Sigmoid colon (tissue), 7 donors: Measurements from ENCODE around the gene AFF4. TPM values are rescaled to one million over a fixed set of nuclear protein-coding genes. Genes with fewer than 3 reads are reported as not detected.

Experiments used
- DNase-seq: peaks from one replicate; pipeline ENCODE4 v3.0.0-alpha.2; 2019
- H3K27ac ChIP-seq, 4 donors: fragments of 200-600 bp; sonication (generic); one replicate each; pipeline ENCODE4 v1.5.1; 2016 to 2019; ENCODE audit warnings: mild to moderate bottlenecking in 1 of 4
- H3K27me3 ChIP-seq, 3 donors: fragments of 200-600 bp; sonication (generic); one replicate each; pipeline ENCODE4 v1.5.1; 2019; ENCODE audit warnings: mild to moderate bottlenecking in 1 of 3
- H3K36me3 ChIP-seq, 4 donors: fragments of 200-600 bp; sonication (generic); one replicate each; pipeline ENCODE4 v1.5.1; 2016 to 2019
- H3K4me1 ChIP-seq, 4 donors: fragments of 200-600 bp; sonication (generic); one replicate each; pipeline ENCODE4 v1.5.1; 2017 to 2019
- H3K4me3 ChIP-seq, 4 donors: fragments of 200-600 bp; sonication (generic); one replicate each; pipeline ENCODE4 v1.5.1; 2017 to 2019; ENCODE audit warnings: mild to moderate bottlenecking in 2 of 4, moderate library complexity in 1 of 4
- H3K9me3 ChIP-seq, 4 donors: fragments of 200-600 bp in 3 of 4; sonication (generic) in 3 of 4; one replicate each; pipeline versions ENCODE4 v1.5.1 to v1.6.1; 2013 to 2019
- EP300 ChIP-seq, 4 donors: sonication (generic); formaldehyde crosslinking; IDR thresholded peaks; one replicate each; pipeline ENCODE4 v1.6.1; 2017; ENCODE audit warnings: antibody characterized with exemption in 4 of 4
- POLR2A ChIP-seq, 2 donors: fragments of 450-650 bp; IDR thresholded peaks; one replicate each; pipeline ENCODE4 v1.6.1; 2016; ENCODE audit warnings: antibody characterized with exemption in 2 of 2, mild to moderate bottlenecking in 2 of 2, moderate library complexity in 2 of 2
- POLR2AphosphoS5 ChIP-seq, 4 donors: sonication (generic); formaldehyde crosslinking; IDR thresholded peaks; one replicate each; pipeline ENCODE4 v1.6.1; 2017; ENCODE audit warnings: antibody characterized with exemption in 4 of 4
- WGBS, 2 donors: extraction: QIAGEN DNeasy Blood & Tissue Kit; methylation state at CpG; one replicate each; pipeline ENCODE4 v1.1.7; 2013; 5-methylcytosine and 5-hydroxymethylcytosine counted together
- intact Hi-C: fragments of 100-400 bp; cut with DNase I; formaldehyde crosslinking; loops from one replicate; pipeline ENCODE4 v1.15.1; 2023
- polyA plus RNA-seq, 3 donors: library from polyadenylated mRNA; stranded (reverse); fragments of 200-250 nt; gene quantifications; one replicate each; pipeline ENCODE4 v1.2.3, GENCODE V29; 2013
- total RNA-seq, 4 donors: library from RNA; depleted of rRNA; stranded (reverse); fragments of >200 nt; gene quantifications; one replicate each; pipeline ENCODE4 v1.1.0, GENCODE V29; 2016
- TF ChIP-seq, protein P1 (sequence below), 4 experiments: fragments of 450-650 bp in 3 of 4; fragments of 200-600 bp in 1 of 4; IDR thresholded peaks; one replicate each; pipeline ENCODE4 v1.5.1; 2016 to 2019; ENCODE audit warnings: antibody characterized with exemption in 4 of 4, mild to moderate bottlenecking in 3 of 4, moderate library complexity in 2 of 4
- donor health status: healthy with polysubstance abuse.
- donor health status: Bipolar disorder and iron deficiency.
- donor health status: healthy.

The AFF4 gene
- total and polyA plus RNA-seq, 7 donors: 9.0 to 74.0 (median 52.4) TPM

DNA sequence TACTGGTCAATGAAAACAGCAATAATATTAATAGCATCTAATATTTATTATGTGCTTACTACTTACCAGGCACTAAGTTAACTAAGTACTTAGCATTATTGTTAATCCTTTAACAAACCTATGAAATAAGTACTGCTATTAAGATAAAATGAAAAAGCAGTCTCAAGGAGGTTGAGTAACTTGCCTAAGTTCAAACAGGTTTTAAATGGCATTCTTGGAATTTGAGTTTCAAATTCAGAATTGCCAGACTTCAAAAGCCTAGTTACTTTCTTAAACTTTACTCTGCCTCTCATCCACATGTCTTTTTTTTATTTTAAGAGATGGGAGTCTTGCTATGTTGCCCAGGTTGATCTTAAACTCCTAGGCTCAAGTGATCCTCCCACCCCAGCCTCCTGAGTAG lies 73.9 kb downstream of the AFF4 start:
- no peaks in the 10 kb centered on the region for H3K27me3 ChIP-seq
- H3K27ac ChIP-seq: no peak overlapping the region
- no peaks in the 10 kb centered on the region for H3K9me3 ChIP-seq
- no peak for DNase-seq
- intact Hi-C loops: no loop called here
- peaks cover 17 to 100% (median 48%) of the 10 kb centered on the region in 4 donors for H3K36me3 ChIP-seq
- no peak overlapping the region for H3K4me3 ChIP-seq
- TF ChIP-seq POLR2A (IDR thresholded peaks at IDR 0.05) (no peak), EP300 (IDR thresholded peaks at IDR 0.05) (no peak), POLR2AphosphoS5 (IDR thresholded peaks at IDR 0.05) (no peak)
- TF ChIP-seq, protein P1, sequence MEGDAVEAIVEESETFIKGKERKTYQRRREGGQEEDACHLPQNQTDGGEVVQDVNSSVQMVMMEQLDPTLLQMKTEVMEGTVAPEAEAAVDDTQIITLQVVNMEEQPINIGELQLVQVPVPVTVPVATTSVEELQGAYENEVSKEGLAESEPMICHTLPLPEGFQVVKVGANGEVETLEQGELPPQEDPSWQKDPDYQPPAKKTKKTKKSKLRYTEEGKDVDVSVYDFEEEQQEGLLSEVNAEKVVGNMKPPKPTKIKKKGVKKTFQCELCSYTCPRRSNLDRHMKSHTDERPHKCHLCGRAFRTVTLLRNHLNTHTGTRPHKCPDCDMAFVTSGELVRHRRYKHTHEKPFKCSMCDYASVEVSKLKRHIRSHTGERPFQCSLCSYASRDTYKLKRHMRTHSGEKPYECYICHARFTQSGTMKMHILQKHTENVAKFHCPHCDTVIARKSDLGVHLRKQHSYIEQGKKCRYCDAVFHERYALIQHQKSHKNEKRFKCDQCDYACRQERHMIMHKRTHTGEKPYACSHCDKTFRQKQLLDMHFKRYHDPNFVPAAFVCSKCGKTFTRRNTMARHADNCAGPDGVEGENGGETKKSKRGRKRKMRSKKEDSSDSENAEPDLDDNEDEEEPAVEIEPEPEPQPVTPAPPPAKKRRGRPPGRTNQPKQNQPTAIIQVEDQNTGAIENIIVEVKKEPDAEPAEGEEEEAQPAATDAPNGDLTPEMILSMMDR (IDR thresholded peaks at IDR 0.05): no peak
- H3K4me1 ChIP-seq: no peaks in the 10 kb centered on the region

DNA sequence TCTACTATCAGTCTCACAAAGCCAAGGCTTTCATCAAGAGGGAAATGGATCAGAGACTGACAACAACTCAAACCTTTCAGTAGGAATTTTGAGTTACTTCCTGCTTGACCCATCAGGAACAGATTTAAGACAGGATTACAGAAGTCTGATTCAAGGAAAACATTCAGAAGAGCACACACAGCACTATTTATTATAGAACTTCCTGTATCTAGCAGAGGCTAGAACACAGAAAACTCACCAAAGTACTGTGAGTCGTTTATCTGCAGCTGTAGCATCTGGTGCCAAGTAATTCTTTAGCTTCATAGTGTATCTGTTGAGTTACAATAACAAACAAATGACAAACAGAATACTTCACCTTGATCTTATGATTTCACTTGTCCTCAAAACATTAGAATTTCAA lies 76.2 kb downstream of the AFF4 start:
- WGBS, 2 donors: 7 to 51% methylated on average over 1 of the region's 1 CpG
- H3K36me3 ChIP-seq: peaks cover 14 to 100% (median 49%) of the 10 kb centered on the region in 4 donors
- H3K27ac ChIP-seq: no peak overlapping the region
- TF ChIP-seq EP300 (IDR thresholded peaks at IDR 0.05): no peak
- H3K4me1 ChIP-seq: no peaks in the 10 kb centered on the region
- intact Hi-C loops: no loop called here
- no peaks in the 10 kb centered on the region for H3K27me3 ChIP-seq
- DNase-seq: no peak
- no peak overlapping the region for H3K4me3 ChIP-seq
- H3K9me3 ChIP-seq: no peaks in the 10 kb centered on the region

DNA sequence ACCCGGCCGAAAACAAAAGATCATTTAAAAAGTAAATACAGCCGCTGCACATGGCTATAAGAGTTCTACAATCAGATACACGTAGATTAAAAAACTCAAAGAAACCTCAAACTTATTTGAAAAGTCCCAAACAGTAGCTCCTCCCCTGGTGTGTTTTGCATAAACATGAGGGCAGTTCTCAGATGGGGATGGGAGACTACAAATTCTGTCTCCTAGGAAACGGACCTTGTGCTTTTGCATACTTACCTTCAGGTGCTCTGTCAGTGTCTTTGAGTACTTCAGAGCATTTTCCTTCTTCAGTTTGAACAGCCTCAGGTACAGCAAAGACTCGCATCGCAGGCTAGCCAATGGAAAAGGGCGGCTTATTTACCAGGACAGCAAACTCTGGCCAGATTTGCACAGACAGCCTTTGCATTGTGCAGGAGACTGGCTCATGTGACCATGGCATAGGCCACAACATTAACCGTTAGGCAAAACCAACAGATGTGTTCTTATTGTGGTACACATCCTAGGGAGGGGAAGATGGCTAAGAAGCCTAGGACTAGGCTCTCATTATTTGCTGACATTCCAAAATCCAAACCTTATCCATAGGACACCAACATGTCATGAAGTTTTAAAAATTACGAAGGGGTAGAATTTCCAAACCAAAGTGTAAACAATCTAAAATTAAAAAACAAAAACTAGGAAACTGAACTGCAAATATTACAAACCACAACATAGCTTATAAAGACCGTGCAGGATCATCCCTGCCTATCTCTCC lies 77.2 kb downstream of the AFF4 start:
- Histone ChIP-seq H3K4me3 (no peak overlapping the region), H3K36me3 (peaks cover 16 to 100% (median 46%) of the 10 kb centered on the region in 4 donors), H3K4me1 (no peaks in the 10 kb centered on the region), H3K27me3 (no peaks in the 10 kb centered on the region), H3K27ac (no peak overlapping the region), H3K9me3 (no peaks in the 10 kb centered on the region)
- DNase-seq: no peak
- WGBS, 2 donors: 48 to 89% methylated on average over 11 of the region's 11 CpGs
- intact Hi-C loops: no loop called here
- TF ChIP-seq POLR2AphosphoS5 (IDR thresholded peaks at IDR 0.05) (no peak), POLR2A (IDR thresholded peaks at IDR 0.05) (no peak), EP300 (IDR thresholded peaks at IDR 0.05) (no peak)
- TF ChIP-seq, protein P1 (IDR thresholded peaks at IDR 0.05): no peak

DNA sequence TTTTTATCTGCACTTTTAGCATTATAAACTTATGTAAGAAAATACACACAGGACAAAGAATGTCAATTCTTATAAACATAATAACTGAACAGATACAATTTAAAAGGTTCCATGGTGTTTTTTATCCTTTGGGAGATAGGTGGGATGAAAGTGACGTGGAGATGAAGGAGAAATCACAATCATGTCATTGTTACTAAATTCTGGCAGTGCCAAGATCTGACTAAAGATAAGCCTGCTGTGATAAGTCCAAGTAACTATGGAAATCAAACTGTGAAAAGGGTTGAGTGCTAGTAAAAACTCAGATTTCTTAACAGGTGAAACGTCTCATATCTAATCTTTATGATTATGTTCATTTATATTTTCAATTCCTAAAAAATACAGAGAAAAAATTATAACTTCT lies 78.9 kb downstream of the AFF4 start:
- H3K27ac ChIP-seq: no peak overlapping the region
- no peak overlapping the region for H3K4me3 ChIP-seq
- DNase-seq: no peak
- no peak for TF ChIP-seq POLR2A (IDR thresholded peaks at IDR 0.05)
- TF ChIP-seq, protein P1 (IDR thresholded peaks at IDR 0.05): no peak
- TF ChIP-seq POLR2AphosphoS5 (IDR thresholded peaks at IDR 0.05): no peak
- TF ChIP-seq EP300 (IDR thresholded peaks at IDR 0.05): no peak
- H3K27me3 ChIP-seq: no peaks in the 10 kb centered on the region
- WGBS, 2 donors: 18 to 66% methylated on average over 2 of the region's 2 CpGs
- no peaks in the 10 kb centered on the region for H3K4me1 ChIP-seq
- H3K9me3 ChIP-seq: no peaks in the 10 kb centered on the region
- intact Hi-C loops: no loop called here
- H3K36me3 ChIP-seq: peaks cover 25 to 100% (median 59%) of the 10 kb centered on the region in 4 donors

GRCh38 chr5:132883261-132883834 lies 80.1 kb downstream of the AFF4 start:
- TF ChIP-seq POLR2AphosphoS5 (IDR thresholded peaks at IDR 0.05): no peak
- TF ChIP-seq EP300 (IDR thresholded peaks at IDR 0.05): no peak
- TF ChIP-seq POLR2A (IDR thresholded peaks at IDR 0.05): no peak
- TF ChIP-seq, protein P1 (IDR thresholded peaks at IDR 0.05): peak in 3 of 4 experiments; percentile 56 to 58 (median 57)
- peaks cover 25 to 98% (median 58%) of the 10 kb centered on the region in 4 donors for H3K36me3 ChIP-seq

More at GRCh38 chr5:132883261-132883834, 80.1 kb downstream of the AFF4 start:
- Histone ChIP-seq H3K4me3 (no peak overlapping the region), H3K9me3 (no peaks in the 10 kb centered on the region), H3K27me3 (no peaks in the 10 kb centered on the region), H3K4me1 (peaks cover 0 to 1% (median 0%) of the 10 kb centered on the region in 4 donors), H3K27ac (no peak overlapping the region)
- WGBS, 2 donors: 11 to 31% methylated on average over 2 of the region's 2 CpGs
- intact Hi-C loops: no loop called here
- peak; percentile 74 for DNase-seq
